Activated CD8-positive, alpha-beta memory T cell treated with anti-CD3 and anti-CD28 coated beads for 1 hour (primary cell): ENCODE measurements around the gene AGT.

ENCODE experiments used
- DNase-seq, 2 donors: peaks; one replicate each; pipeline ENCODE4 v3.0.0-alpha.2; 2020; ENCODE audit warnings: low read depth in 1 of 2; ENCODE audit errors: extremely low read depth in 1 of 2

AGT gene

GRCh38 chr1:230713915-230714764 lies at the start of gene AGT:
Gene AGT, minus strand, starts transcription at chr1:230714122. Its CDS starts 3,299 bp downstream, at chr1:230710823.
- DNase-seq: no peak

GRCh38 chr1:230761443-230762167 lies 47.7 kb upstream of the AGT start:
- no peak for DNase-seq

GRCh38 chr1:230760360-230760827 lies 46.5 kb upstream of the AGT start:
- DNase-seq: no peak

- no peak for DNase-seq
Measured at GRCh38 chr1:230759369-230760065, 45.6 kb upstream of the AGT start.

GRCh38 chr1:230758709-230759368 lies 44.9 kb upstream of the AGT start:
- no peak for DNase-seq

GRCh38 chr1:230757856-230758708 lies 44.2 kb upstream of the AGT start:
- no peak for DNase-seq

GRCh38 chr1:230754796-230755195 lies 40.9 kb upstream of the AGT start:
- DNase-seq: no peak

GRCh38 chr1:230753586-230754251 lies 39.8 kb upstream of the AGT start:
- no peak for DNase-seq

GRCh38 chr1:230753191-230753585 lies 39.3 kb upstream of the AGT start:
- no peak for DNase-seq

- no peak for DNase-seq
Measured at GRCh38 chr1:230752407-230752806, 38.5 kb upstream of the AGT start.

- no peak for DNase-seq
Measured at GRCh38 chr1:230750986-230751625, 37.2 kb upstream of the AGT start.

- DNase-seq: no peak
Measured at GRCh38 chr1:230750576-230750975, 36.7 kb upstream of the AGT start.

- DNase-seq: no peak
Measured at GRCh38 chr1:230749635-230750034, 35.7 kb upstream of the AGT start.

GRCh38 chr1:230749150-230749549 lies 35.2 kb upstream of the AGT start:
- DNase-seq: no peak

- no peak for DNase-seq
Measured at GRCh38 chr1:230747890-230748800, 34.2 kb upstream of the AGT start.

- no peak for DNase-seq
Measured at GRCh38 chr1:230747127-230747730, 33.3 kb upstream of the AGT start, which contains the start of gene CAPN9. Gene CAPN9, plus strand, starts transcription at chr1:230747388. Its CDS starts 109 bp downstream, at chr1:230747497.

GRCh38 chr1:230746617-230747016 lies 32.7 kb upstream of the AGT start:
- no peak for DNase-seq
